ENCODE measurements around the gene GRK1. TPM values are rescaled to one million over a fixed set of nuclear protein-coding genes. Genes with fewer than 3 reads are reported as not detected.
A peak's percentile ranks its signal among the peaks of the same experiment; 100 is the strongest.

Gene GRK1
- total RNA-seq (2014; rRNA removed; shearing (Covaris generic)) (0.27 TPM in 1 of 2 replicates, not detected in the other), polyA plus RNA-seq (2016; fragmentation: Nextera tagmentation; extraction: Ambion mirVana) (not detected in 2 replicates)
- long read RNA-seq, result 0 reads

DNA sequence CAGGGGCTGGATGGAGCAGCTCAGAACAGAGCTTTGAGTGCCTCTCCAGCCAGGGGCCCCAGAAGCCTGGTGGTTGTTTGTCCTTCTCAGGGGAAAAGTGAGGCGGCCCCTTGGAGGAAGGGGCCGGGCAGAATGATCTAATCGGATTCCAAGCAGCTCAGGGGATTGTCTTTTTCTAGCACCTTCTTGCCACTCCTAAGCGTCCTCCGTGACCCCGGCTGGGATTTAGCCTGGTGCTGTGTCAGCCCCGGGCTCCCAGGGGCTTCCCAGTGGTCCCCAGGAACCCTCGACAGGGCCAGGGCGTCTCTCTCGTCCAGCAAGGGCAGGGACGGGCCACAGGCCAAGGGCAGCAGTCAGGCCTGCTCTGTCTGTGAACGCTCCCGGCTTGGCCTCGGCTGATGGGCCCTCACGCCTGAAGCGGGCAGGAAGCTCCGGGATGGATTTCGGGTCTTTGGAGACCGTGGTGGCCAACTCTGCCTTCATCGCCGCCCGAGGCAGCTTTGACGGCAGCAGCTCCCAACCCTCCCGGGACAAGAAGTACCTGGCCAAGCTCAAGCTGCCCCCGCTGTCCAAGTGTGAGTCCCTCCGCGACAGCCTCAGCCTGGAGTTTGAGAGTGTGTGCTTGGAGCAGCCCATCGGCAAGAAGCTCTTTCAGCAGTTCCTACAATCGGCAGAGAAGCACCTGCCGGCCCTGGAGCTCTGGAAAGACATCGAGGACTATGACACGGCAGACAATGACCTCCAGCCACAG lies at the start of gene GRK1:
GRK1 (plus strand) TSS at position 269 of the 751 bp plus-strand sequence; CDS start at position 437, 168 bp downstream.
- no peak within 1 kb of the TSS for H2AFZ ChIP-seq
- no peak within 1 kb of the TSS for H3K4me3 Mint-ChIP-seq
- H3K79me2 ChIP-seq (replicated peaks; ENCODE audit: insufficient read depth), result no peaks in the 10 kb centered on the region
- no peak within 1 kb of the TSS for H3K27ac ChIP-seq (ENCODE audit: low read depth)
- peaks cover 1% of the 10 kb centered on the region; the same call in 1 of the 3 replicates for H3K9me3 Mint-ChIP-seq
- H3K4me2 ChIP-seq, result no peak within 1 kb of the TSS
- H3K9me2 ChIP-seq (ENCODE audit: insufficient read depth), result no peaks in the 10 kb centered on the region
- H3K27me3 ChIP-seq (ENCODE audit: insufficient read depth), result no peaks in the 10 kb centered on the region
- H3K4me1 ChIP-seq (ENCODE audit: insufficient read depth), result no peaks in the 10 kb centered on the region
- H4K20me1 ChIP-seq (replicated peaks; ENCODE audit: insufficient read depth), result no peaks in the 10 kb centered on the region
- peaks cover 6% of the 10 kb centered on the region for H3K27me3 Mint-ChIP-seq (ENCODE audit: insufficient read depth, low read depth, poor library complexity)
- TF ChIP-seq CREB1 (CRISPR knock-in tag; IDR thresholded peaks at IDR 0.05; ENCODE audit: low read depth), result no peak
- no peak for TF ChIP-seq ZNF331 (CRISPR knock-in tag; IDR thresholded peaks at IDR 0.05; ENCODE audit: low read depth)
- no peak for TF ChIP-seq EZH2phosphoT487 (IDR thresholded peaks at IDR 0.05; ENCODE audit: unreplicated experiment)
- no peak for TF ChIP-seq JUNB (IDR thresholded peaks at IDR 0.05; ENCODE audit: unreplicated experiment)
- TF ChIP-seq ZNF114 (CRISPR knock-in tag; IDR thresholded peaks at IDR 0.05), result no peak
- no peak for TF ChIP-seq POLR2AphosphoS5 (IDR thresholded peaks at IDR 0.05; ENCODE audit: low read depth)
- TF ChIP-seq, protein P1, sequence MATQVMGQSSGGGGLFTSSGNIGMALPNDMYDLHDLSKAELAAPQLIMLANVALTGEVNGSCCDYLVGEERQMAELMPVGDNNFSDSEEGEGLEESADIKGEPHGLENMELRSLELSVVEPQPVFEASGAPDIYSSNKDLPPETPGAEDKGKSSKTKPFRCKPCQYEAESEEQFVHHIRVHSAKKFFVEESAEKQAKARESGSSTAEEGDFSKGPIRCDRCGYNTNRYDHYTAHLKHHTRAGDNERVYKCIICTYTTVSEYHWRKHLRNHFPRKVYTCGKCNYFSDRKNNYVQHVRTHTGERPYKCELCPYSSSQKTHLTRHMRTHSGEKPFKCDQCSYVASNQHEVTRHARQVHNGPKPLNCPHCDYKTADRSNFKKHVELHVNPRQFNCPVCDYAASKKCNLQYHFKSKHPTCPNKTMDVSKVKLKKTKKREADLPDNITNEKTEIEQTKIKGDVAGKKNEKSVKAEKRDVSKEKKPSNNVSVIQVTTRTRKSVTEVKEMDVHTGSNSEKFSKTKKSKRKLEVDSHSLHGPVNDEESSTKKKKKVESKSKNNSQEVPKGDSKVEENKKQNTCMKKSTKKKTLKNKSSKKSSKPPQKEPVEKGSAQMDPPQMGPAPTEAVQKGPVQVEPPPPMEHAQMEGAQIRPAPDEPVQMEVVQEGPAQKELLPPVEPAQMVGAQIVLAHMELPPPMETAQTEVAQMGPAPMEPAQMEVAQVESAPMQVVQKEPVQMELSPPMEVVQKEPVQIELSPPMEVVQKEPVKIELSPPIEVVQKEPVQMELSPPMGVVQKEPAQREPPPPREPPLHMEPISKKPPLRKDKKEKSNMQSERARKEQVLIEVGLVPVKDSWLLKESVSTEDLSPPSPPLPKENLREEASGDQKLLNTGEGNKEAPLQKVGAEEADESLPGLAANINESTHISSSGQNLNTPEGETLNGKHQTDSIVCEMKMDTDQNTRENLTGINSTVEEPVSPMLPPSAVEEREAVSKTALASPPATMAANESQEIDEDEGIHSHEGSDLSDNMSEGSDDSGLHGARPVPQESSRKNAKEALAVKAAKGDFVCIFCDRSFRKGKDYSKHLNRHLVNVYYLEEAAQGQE (IDR thresholded peaks at IDR 0.05; ENCODE audit: unreplicated experiment), result no peak
- TF ChIP-seq, protein P2, sequence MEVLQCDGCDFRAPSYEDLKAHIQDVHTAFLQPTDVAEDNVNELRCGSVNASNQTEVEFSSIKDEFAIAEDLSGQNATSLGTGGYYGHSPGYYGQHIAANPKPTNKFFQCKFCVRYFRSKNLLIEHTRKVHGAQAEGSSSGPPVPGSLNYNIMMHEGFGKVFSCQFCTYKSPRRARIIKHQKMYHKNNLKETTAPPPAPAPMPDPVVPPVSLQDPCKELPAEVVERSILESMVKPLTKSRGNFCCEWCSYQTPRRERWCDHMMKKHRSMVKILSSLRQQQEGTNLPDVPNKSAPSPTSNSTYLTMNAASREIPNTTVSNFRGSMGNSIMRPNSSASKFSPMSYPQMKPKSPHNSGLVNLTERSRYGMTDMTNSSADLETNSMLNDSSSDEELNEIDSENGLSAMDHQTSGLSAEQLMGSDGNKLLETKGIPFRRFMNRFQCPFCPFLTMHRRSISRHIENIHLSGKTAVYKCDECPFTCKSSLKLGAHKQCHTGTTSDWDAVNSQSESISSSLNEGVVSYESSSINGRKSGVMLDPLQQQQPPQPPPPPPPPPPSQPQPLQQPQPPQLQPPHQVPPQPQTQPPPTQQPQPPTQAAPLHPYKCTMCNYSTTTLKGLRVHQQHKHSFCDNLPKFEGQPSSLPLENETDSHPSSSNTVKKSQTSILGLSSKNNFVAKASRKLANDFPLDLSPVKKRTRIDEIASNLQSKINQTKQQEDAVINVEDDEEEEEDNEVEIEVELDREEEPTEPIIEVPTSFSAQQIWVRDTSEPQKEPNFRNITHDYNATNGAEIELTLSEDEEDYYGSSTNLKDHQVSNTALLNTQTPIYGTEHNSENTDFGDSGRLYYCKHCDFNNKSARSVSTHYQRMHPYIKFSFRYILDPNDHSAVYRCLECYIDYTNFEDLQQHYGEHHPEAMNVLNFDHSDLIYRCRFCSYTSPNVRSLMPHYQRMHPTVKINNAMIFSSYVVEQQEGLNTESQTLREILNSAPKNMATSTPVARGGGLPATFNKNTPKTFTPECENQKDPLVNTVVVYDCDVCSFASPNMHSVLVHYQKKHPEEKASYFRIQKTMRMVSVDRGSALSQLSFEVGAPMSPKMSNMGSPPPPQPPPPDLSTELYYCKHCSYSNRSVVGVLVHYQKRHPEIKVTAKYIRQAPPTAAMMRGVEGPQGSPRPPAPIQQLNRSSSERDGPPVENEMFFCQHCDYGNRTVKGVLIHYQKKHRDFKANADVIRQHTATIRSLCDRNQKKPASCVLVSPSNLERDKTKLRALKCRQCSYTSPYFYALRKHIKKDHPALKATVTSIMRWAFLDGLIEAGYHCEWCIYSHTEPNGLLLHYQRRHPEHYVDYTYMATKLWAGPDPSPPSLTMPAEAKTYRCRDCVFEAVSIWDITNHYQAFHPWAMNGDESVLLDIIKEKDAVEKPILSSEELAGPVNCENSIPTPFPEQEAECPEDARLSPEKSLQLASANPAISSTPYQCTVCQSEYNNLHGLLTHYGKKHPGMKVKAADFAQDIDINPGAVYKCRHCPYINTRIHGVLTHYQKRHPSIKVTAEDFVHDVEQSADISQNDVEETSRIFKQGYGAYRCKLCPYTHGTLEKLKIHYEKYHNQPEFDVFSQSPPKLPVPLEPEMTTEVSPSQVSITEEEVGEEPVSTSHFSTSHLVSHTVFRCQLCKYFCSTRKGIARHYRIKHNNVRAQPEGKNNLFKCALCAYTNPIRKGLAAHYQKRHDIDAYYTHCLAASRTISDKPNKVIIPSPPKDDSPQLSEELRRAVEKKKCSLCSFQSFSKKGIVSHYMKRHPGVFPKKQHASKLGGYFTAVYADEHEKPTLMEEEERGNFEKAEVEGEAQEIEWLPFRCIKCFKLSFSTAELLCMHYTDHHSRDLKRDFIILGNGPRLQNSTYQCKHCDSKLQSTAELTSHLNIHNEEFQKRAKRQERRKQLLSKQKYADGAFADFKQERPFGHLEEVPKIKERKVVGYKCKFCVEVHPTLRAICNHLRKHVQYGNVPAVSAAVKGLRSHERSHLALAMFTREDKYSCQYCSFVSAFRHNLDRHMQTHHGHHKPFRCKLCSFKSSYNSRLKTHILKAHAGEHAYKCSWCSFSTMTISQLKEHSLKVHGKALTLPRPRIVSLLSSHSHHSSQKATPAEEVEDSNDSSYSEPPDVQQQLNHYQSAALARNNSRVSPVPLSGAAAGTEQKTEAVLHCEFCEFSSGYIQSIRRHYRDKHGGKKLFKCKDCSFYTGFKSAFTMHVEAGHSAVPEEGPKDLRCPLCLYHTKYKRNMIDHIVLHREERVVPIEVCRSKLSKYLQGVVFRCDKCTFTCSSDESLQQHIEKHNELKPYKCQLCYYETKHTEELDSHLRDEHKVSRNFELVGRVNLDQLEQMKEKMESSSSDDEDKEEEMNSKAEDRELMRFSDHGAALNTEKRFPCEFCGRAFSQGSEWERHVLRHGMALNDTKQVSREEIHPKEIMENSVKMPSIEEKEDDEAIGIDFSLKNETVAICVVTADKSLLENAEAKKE (CRISPR knock-in tag; IDR thresholded peaks at IDR 0.05), result no peak
- TF ChIP-seq ETS1 (IDR thresholded peaks at IDR 0.05), result no peak
- TF ChIP-seq NANOG (IDR thresholded peaks at IDR 0.05; ENCODE audit: borderline replicate concordance), result no peak
- TF ChIP-seq, protein P3, sequence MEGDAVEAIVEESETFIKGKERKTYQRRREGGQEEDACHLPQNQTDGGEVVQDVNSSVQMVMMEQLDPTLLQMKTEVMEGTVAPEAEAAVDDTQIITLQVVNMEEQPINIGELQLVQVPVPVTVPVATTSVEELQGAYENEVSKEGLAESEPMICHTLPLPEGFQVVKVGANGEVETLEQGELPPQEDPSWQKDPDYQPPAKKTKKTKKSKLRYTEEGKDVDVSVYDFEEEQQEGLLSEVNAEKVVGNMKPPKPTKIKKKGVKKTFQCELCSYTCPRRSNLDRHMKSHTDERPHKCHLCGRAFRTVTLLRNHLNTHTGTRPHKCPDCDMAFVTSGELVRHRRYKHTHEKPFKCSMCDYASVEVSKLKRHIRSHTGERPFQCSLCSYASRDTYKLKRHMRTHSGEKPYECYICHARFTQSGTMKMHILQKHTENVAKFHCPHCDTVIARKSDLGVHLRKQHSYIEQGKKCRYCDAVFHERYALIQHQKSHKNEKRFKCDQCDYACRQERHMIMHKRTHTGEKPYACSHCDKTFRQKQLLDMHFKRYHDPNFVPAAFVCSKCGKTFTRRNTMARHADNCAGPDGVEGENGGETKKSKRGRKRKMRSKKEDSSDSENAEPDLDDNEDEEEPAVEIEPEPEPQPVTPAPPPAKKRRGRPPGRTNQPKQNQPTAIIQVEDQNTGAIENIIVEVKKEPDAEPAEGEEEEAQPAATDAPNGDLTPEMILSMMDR (conservative IDR thresholded peaks at IDR 0.05; ENCODE audit: low read depth in 2 of 2), result no peak
- no peak for TF ChIP-seq EZH2 (IDR thresholded peaks at IDR 0.05; ENCODE audit: low read depth, unreplicated experiment)
- no peak for TF ChIP-seq STAT1 (IDR thresholded peaks at IDR 0.05; ENCODE audit: unreplicated experiment)
- H3F3A ChIP-seq (replicated peaks; ENCODE audit: low read depth), result no peaks in the 10 kb centered on the region
- H3K36me3 ChIP-seq (ENCODE audit: insufficient read depth), result no peaks in the 10 kb centered on the region
- no peak within 1 kb of the TSS for H3K4me3 ChIP-seq
- peaks cover 5% of the 10 kb centered on the region; the same call in 2 of the 3 replicates for H3K4me1 Mint-ChIP-seq
- H3K27ac Mint-ChIP-seq, result no peak within 1 kb of the TSS; the same call in 1 of the 2 replicates
- H3K36me3 Mint-ChIP-seq (ENCODE audit: low read depth), result no peaks in the 10 kb centered on the region
- DNase-seq (ENCODE audit: low spot score) (no peak), ATAC-seq (peak; percentile 36)

Measured in GM23338 (cell line).